Upper lobe of right lung (tissue), 1 donor: ENCODE measurements around the gene ADISSP. TPM values are rescaled to one million over a fixed set of nuclear protein-coding genes. Genes with fewer than 3 reads are reported as not detected.
A peak's percentile ranks its signal among the peaks of the same experiment; 100 is the strongest.

Experiments used
- ATAC-seq: fragments of 200-7000 bp; cut with Tn5 transposase; one replicate; pipeline ENCODE4 v1.9.1; 2020; ENCODE audit warnings: mild to moderate bottlenecking, moderate library complexity
- DNase-seq: peaks from one replicate; pipeline ENCODE4 v3.0.0-alpha.2; 2020
- H3K27ac ChIP-seq: fragments of 200-600 bp; one replicate; pipeline ENCODE4 v1.8.0; 2022
- H3K27me3 ChIP-seq: fragments of 200-600 bp; one replicate; pipeline ENCODE4 v1.8.0; 2022; ENCODE audit warnings: mild to moderate bottlenecking
- H3K36me3 ChIP-seq: fragments of 200-600 bp; one replicate; pipeline ENCODE4 v1.8.0; 2022
- H3K4me1 ChIP-seq: fragments of 200-600 bp; one replicate; pipeline ENCODE4 v1.8.0; 2022
- H3K4me3 ChIP-seq: fragments of 200-600 bp; one replicate; pipeline ENCODE4 v1.8.0; 2022; ENCODE audit warnings: mild to moderate bottlenecking
- H3K9me3 ChIP-seq: fragments of 200-600 bp; one replicate; pipeline ENCODE4 v1.8.0; 2022
- intact Hi-C: fragments of 100-400 bp; cut with DNase I; formaldehyde crosslinking; loops from one replicate; pipeline ENCODE4 v1.11.0; 2022
- total RNA-seq: library from RNA; stranded (reverse); fragmentation: NEBNext Ultra II Directional; extraction: Animal tissue kit (Norgen Biotek cat#: 25700); gene quantifications from one replicate; pipeline ENCODE4 v1.2.1, GENCODE V29; 2021
- TF ChIP-seq, protein P1 (sequence below): fragments of 200-600 bp; IDR thresholded peaks from one replicate; pipeline ENCODE4 v1.8.0; 2022; ENCODE audit warnings: antibody characterized with exemption
- donor health status: DM: no; HTN: yes; CAD: no; lungs with severe emphysema.

The ADISSP gene
- total RNA-seq, 1 donor from 2014 or later = 23.3 TPM

GRCh38 chr20:3801299-3801698 is 33.7 kb upstream of the ADISSP start:
- H3K27ac ChIP-seq = peak overlapping the region; percentile 96
- TF ChIP-seq, protein P1, sequence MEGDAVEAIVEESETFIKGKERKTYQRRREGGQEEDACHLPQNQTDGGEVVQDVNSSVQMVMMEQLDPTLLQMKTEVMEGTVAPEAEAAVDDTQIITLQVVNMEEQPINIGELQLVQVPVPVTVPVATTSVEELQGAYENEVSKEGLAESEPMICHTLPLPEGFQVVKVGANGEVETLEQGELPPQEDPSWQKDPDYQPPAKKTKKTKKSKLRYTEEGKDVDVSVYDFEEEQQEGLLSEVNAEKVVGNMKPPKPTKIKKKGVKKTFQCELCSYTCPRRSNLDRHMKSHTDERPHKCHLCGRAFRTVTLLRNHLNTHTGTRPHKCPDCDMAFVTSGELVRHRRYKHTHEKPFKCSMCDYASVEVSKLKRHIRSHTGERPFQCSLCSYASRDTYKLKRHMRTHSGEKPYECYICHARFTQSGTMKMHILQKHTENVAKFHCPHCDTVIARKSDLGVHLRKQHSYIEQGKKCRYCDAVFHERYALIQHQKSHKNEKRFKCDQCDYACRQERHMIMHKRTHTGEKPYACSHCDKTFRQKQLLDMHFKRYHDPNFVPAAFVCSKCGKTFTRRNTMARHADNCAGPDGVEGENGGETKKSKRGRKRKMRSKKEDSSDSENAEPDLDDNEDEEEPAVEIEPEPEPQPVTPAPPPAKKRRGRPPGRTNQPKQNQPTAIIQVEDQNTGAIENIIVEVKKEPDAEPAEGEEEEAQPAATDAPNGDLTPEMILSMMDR = no peak
- peaks cover 82% of the 10 kb centered on the region for H3K36me3 ChIP-seq
- DNase-seq = no peak
- intact Hi-C loops = no loop called here
- no peaks in the 10 kb centered on the region for H3K9me3 ChIP-seq
- no peak for ATAC-seq
- H3K4me3 ChIP-seq = no peak overlapping the region
- H3K27me3 ChIP-seq = no peaks in the 10 kb centered on the region
- H3K4me1 ChIP-seq = peaks cover 89% of the 10 kb centered on the region

- Histone ChIP-seq H3K27me3 (no peaks in the 10 kb centered on the region), H3K36me3 (peaks cover 78% of the 10 kb centered on the region), H3K4me3 (no peak overlapping the region), H3K27ac (peak overlapping the region; percentile 96), H3K4me1 (peaks cover 85% of the 10 kb centered on the region), H3K9me3 (no peaks in the 10 kb centered on the region)
- intact Hi-C loops = no loop called here
- DNase-seq = no peak
- TF ChIP-seq, protein P1 = no peak
- no peak for ATAC-seq
These were observed 33.3 kb upstream of the ADISSP start for GRCh38 chr20:3800878-3801260.

GRCh38 chr20:3800256-3800877 is 32.8 kb upstream of the ADISSP start:
- intact Hi-C loops = no loop called here
- H3K27ac ChIP-seq = peak overlapping the region; percentile 96
- DNase-seq = no peak
- peak; percentile 24 for ATAC-seq
- TF ChIP-seq, protein P1 = no peak
- peaks cover 83% of the 10 kb centered on the region for H3K4me1 ChIP-seq
- peaks cover 74% of the 10 kb centered on the region for H3K36me3 ChIP-seq
- H3K9me3 ChIP-seq = no peaks in the 10 kb centered on the region
- H3K4me3 ChIP-seq = no peak overlapping the region
- no peaks in the 10 kb centered on the region for H3K27me3 ChIP-seq

GRCh38 chr20:3798908-3799248 is 31.3 kb upstream of the ADISSP start:
- intact Hi-C loops = no loop called here
- H3K36me3 ChIP-seq = peaks cover 59% of the 10 kb centered on the region
- H3K9me3 ChIP-seq = no peaks in the 10 kb centered on the region
- H3K4me3 ChIP-seq = peak overlapping the region; percentile 70
- H3K4me1 ChIP-seq = peaks cover 72% of the 10 kb centered on the region
- TF ChIP-seq, protein P1 = no peak
- H3K27me3 ChIP-seq = no peaks in the 10 kb centered on the region
- no peak for DNase-seq
- peak overlapping the region; percentile 72 for H3K27ac ChIP-seq
- no peak for ATAC-seq

- no peaks in the 10 kb centered on the region for H3K27me3 ChIP-seq
- peaks cover 54% of the 10 kb centered on the region for H3K36me3 ChIP-seq
- intact Hi-C loops = no loop called here
- ATAC-seq = no peak
- peak overlapping the region; percentile 70 for H3K4me3 ChIP-seq
- no peak for DNase-seq
- no peaks in the 10 kb centered on the region for H3K9me3 ChIP-seq
- peaks cover 67% of the 10 kb centered on the region for H3K4me1 ChIP-seq
- TF ChIP-seq, protein P1 = no peak
- peak overlapping the region; percentile 72 for H3K27ac ChIP-seq
These were observed 30.8 kb upstream of the ADISSP start for GRCh38 chr20:3798373-3798768.
